Hepatocyte (in vitro differentiated cells): ENCODE results near the gene SLCO3A1.

Experiments used
- CTCF ChIP-seq: fragments of 200-600 bp; sonication (generic); IDR thresholded peaks from 2 replicates; pipeline ENCODE4 v1.5.1; 2016; ENCODE audit warnings: antibody characterized with exemption, mild to moderate bottlenecking; ENCODE audit not compliant: poor library complexity
- EZH2 ChIP-seq: fragments of 200-600 bp; sonication (generic); IDR thresholded peaks from 2 replicates; pipeline ENCODE4 v1.6.1; 2016; ENCODE audit warnings: antibody characterized with exemption, mild to moderate bottlenecking, borderline replicate concordance
- EZH2phosphoT487 ChIP-seq: fragments of 200-600 bp; sonication (generic); IDR thresholded peaks from one replicate; pipeline ENCODE4 v1.6.1; 2018; ENCODE audit warnings: antibody characterized with exemption, mild to moderate bottlenecking, low read depth, moderate library complexity; ENCODE audit not compliant: unreplicated experiment, severe bottlenecking

GRCh38 chr15:92091155-92091734 is 237.7 kb downstream of the SLCO3A1 start:
- TF ChIP-seq CTCF (peak; percentile 75), EZH2 (no peak), EZH2phosphoT487 (no peak)
